Eye (tissue), 1 donor: Measurements from ENCODE around the gene BORA.

Experiments used
- DNase-seq: peaks from one replicate; pipeline ENCODE4 v3.0.0-alpha.2; 2015

Gene BORA

GRCh38 chr13:72727417-72728289, at the start of gene BORA, which contains the start of gene MZT1:
BORA (plus strand) TSS chr13:72727923; CDS start chr13:72728941, 1,018 bp downstream.
MZT1 (minus strand) TSS chr13:72727629; CDS start chr13:72727602, 27 bp downstream.
- peak; percentile 98 for DNase-seq

GRCh38 chr13:72678312-72678711, 49.4 kb upstream of the BORA start:
- peak; percentile 11 for DNase-seq

GRCh38 chr13:72680353-72680752, 47.4 kb upstream of the BORA start:
- DNase-seq = no peak

GRCh38 chr13:72686766-72687165, 41.0 kb upstream of the BORA start:
- DNase-seq = no peak

GRCh38 chr13:72689181-72689696, 38.5 kb upstream of the BORA start:
- DNase-seq = no peak

GRCh38 chr13:72692884-72693514, 34.7 kb upstream of the BORA start:
- no peak for DNase-seq

- no peak for DNase-seq
These were observed 33.9 kb upstream of the BORA start for GRCh38 chr13:72693832-72694231.

- no peak for DNase-seq
These were observed 33.4 kb upstream of the BORA start for GRCh38 chr13:72694314-72694713.

GRCh38 chr13:72696579-72696978, 31.1 kb upstream of the BORA start:
- DNase-seq = peak; percentile 45

GRCh38 chr13:72698164-72698563, 29.6 kb upstream of the BORA start:
- DNase-seq = no peak

GRCh38 chr13:72700509-72700908, 27.2 kb upstream of the BORA start:
- DNase-seq = no peak

GRCh38 chr13:72716776-72717175, 10.9 kb upstream of the BORA start:
- DNase-seq = no peak

GRCh38 chr13:72726185-72726584, 1.5 kb upstream of the BORA start:
- DNase-seq = peak; percentile 22

GRCh38 chr13:72726726-72727416, 852 bp upstream of the BORA start:
- DNase-seq = no peak

- no peak for DNase-seq
These were observed 525 bp downstream of the BORA start for GRCh38 chr13:72728290-72728605.

GRCh38 chr13:72737033-72737432, 9.3 kb downstream of the BORA start:
- no peak for DNase-seq

GRCh38 chr13:72740015-72740414, 12.3 kb downstream of the BORA start:
- no peak for DNase-seq

GRCh38 chr13:72745260-72745659, 17.5 kb downstream of the BORA start:
- no peak for DNase-seq

GRCh38 chr13:72751220-72751619, 23.5 kb downstream of the BORA start:
- DNase-seq = no peak

GRCh38 chr13:72754111-72754510, 26.4 kb downstream of the BORA start:
- no peak for DNase-seq

GRCh38 chr13:72757792-72758535, 30.2 kb downstream of the BORA start:
- no peak for DNase-seq

GRCh38 chr13:72760189-72760588, 32.5 kb downstream of the BORA start:
- DNase-seq = no peak

GRCh38 chr13:72763411-72763810, 35.7 kb downstream of the BORA start:
- DNase-seq = no peak
